Measurements from ENCODE around the gene FAM168B.
"Not testable (repeated sequence)": the region's sequence is repeated elsewhere in the genome, so short reads cannot be mapped to it uniquely, and the experiment has no call there.

Gene FAM168B

DNA sequence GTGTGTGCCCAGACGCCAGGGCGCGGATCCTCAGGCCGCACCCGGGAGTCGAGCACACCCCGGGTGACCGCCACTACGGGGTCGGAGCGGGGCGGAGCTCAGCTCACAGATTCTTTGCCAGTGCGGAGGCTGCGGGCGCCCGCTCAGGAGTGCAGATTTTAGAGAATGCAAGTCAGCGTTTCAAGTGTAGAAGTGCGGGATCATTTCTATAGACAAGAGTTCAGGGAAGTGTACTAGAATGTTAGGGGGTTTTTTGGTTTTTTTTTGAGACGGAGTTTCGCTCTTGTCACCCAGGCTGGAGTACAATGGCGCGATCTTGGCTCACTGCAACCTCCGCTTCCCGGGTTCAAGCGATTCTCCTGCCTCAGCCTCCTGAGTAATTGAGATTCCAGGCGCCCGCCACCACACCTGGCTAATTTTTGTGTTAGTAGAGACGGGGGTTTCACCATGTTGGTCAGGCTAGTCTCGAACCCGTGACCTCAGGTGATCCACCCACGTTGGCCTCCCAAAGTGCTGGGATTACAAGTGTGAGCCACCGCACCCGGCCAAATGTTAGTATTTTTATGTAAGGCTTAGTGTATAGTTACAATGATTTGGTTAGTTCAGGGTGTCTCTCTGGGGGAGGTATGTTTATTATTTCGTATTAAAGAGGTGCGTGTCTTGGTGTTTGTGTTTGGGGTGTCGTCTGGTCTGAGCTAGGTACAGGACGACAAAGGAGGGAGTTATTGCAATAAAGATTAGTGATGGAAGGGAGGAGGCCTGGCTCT, 619 bp upstream of the FAM168B start:
- Mint-ChIP-seq H3K4me3 (peak overlapping the region; percentile 93), H3K9me3 (no peaks in the 10 kb centered on the region), H3K36me3 (ENCODE audit: low read depth) (peaks cover 26% of the 10 kb centered on the region), H3K4me1 (peaks cover 14% of the 10 kb centered on the region), H3K27ac (peak overlapping the region; percentile 92), H3K27me3 (ENCODE audit: low read depth, poor library complexity) (no peaks in the 10 kb centered on the region)
- TF ChIP-seq, protein P1, sequence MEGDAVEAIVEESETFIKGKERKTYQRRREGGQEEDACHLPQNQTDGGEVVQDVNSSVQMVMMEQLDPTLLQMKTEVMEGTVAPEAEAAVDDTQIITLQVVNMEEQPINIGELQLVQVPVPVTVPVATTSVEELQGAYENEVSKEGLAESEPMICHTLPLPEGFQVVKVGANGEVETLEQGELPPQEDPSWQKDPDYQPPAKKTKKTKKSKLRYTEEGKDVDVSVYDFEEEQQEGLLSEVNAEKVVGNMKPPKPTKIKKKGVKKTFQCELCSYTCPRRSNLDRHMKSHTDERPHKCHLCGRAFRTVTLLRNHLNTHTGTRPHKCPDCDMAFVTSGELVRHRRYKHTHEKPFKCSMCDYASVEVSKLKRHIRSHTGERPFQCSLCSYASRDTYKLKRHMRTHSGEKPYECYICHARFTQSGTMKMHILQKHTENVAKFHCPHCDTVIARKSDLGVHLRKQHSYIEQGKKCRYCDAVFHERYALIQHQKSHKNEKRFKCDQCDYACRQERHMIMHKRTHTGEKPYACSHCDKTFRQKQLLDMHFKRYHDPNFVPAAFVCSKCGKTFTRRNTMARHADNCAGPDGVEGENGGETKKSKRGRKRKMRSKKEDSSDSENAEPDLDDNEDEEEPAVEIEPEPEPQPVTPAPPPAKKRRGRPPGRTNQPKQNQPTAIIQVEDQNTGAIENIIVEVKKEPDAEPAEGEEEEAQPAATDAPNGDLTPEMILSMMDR (IDR thresholded peaks at IDR 0.05) = no peak
- peak; percentile 74 for DNase-seq

DNA sequence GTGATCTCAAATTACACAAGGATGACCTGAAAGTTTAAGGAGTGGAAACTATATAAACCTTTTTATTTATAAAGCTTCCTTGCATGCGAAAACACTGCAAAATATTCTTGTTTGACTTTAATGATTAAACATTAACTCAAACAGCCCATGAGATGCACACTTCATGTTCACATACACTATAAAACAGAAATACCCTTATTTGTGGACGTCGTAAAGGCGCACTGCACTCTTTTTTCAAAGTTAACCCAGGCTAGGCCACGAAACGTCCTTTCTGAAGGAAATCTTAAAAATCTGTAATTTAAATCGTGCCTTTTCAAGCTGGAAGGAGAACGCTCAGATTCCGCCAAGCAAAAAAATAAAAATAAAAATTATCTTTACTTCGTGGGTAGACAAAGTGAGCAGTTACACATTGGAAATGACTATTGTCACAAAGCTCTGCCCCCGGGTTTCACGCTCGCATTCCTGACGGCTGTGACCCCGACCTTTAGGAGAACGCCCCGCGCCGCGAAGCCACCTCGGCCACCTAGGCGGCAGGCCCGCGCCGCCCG, 728 bp downstream of the FAM168B start:
- no peaks in the 10 kb centered on the region for H3K27me3 Mint-ChIP-seq (ENCODE audit: low read depth, poor library complexity)
- peaks cover 14% of the 10 kb centered on the region for H3K4me1 Mint-ChIP-seq
- peak overlapping the region; percentile 91 for H3K27ac Mint-ChIP-seq
- DNase-seq = no peak
- no peaks in the 10 kb centered on the region for H3K9me3 Mint-ChIP-seq
- TF ChIP-seq, protein P1 (IDR thresholded peaks at IDR 0.05) = no peak
- H3K36me3 Mint-ChIP-seq (ENCODE audit: low read depth) = peaks cover 40% of the 10 kb centered on the region
- peak overlapping the region; percentile 87 for H3K4me3 Mint-ChIP-seq

DNA sequence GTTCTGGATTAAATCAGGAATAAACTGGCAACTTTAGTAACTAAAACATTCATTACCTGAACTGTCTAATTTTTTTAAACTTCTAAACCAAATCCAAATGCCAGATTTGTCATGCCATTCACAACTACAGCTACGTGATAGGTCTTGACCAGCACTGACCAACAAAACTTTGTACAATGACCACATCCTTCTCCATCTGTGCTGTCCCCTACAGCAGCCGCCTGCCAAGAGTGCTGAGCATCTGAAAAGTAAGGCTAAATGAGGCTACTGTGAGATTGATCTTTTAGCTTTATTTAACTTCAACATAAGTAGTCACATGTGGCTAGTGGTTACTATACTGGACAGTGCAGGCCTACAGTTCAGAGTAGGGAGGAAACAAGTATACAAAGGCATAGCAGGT, 7.6 kb downstream of the FAM168B start:
- Mint-ChIP-seq H3K4me1 (no peaks in the 10 kb centered on the region), H3K4me3 (no peak overlapping the region), H3K27me3 (ENCODE audit: low read depth, poor library complexity) (peaks cover 4% of the 10 kb centered on the region), H3K36me3 (ENCODE audit: low read depth) (peaks cover 86% of the 10 kb centered on the region), H3K9me3 (peaks cover 10% of the 10 kb centered on the region), H3K27ac (no peak overlapping the region)
- TF ChIP-seq, protein P1 (IDR thresholded peaks at IDR 0.05) = no peak
- DNase-seq = no peak

DNA sequence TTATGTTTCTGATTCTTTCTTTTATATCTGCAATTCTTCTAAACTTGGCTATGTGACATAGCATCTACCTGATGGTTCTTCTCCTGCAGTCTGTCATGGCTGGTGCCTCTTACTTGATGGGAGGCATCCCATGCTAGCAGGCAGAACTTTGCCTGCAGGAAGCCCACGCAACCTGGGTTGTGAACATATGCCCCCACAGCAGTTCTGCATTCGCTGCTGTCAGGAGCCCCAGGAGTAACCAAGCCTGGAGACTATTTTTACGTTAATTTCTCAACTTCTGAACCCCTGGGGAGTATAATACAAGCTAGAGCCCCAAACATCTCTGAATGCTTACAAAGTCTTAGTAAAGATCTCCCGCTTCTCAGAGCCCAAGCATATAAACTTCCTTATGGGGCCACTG, 12.1 kb downstream of the FAM168B start:
- no peak overlapping the region for H3K4me3 Mint-ChIP-seq
- H3K27ac Mint-ChIP-seq = no peak overlapping the region
- no peak for DNase-seq
- H3K9me3 Mint-ChIP-seq = peaks cover 10% of the 10 kb centered on the region
- peaks cover 84% of the 10 kb centered on the region for H3K36me3 Mint-ChIP-seq (ENCODE audit: low read depth)
- TF ChIP-seq, protein P1 (IDR thresholded peaks at IDR 0.05) = no peak
- no peaks in the 10 kb centered on the region for H3K27me3 Mint-ChIP-seq (ENCODE audit: low read depth, poor library complexity)
- peaks cover 13% of the 10 kb centered on the region for H3K4me1 Mint-ChIP-seq

DNA sequence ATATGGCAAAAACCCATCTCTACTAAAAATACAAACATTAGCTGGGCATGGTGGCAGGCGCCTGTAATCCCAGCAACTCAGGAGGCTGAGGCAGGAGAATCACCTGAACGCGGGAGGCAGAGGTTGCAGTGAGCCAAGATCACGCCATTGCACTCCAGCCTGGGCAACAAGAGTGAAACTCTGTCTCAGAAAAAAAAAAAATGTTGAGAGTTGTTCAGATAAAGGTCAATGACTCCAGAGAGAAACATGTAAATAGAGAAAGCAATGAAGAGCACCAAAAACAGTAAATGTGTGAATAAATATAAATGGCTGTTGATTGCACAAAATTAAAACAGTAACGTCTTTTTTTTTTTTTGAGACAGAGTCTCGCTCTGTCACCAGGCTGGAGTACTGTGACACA, 13.3 kb downstream of the FAM168B start:
- not testable (repeated sequence) for DNase-seq; H3K4me3 Mint-ChIP-seq; H3K9me3 Mint-ChIP-seq; H3K27me3 Mint-ChIP-seq (ENCODE audit: low read depth, poor library complexity); H3K27ac Mint-ChIP-seq
- Mint-ChIP-seq H3K36me3 (ENCODE audit: low read depth) (peaks cover 83% of the 10 kb centered on the region), H3K4me1 (peaks cover 25% of the 10 kb centered on the region)

DNA sequence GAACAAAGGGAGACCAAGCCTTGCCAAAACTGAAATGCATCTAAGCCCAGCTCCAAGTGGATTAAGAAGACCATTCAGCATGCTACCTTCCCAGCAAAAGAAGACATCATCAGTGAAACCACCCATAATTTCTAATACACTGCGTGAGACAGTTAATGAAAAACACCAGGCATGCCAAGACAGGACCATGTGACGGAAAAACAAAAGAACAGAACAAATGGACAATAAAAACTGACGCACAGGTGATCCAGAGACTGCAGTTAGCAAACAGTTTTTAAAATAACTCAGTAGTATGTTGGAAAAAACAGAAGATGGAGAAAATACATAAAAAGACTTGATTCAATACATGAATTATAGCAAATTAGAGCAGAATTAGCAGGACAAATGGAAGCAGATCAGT, 15.3 kb downstream of the FAM168B start:
- TF ChIP-seq, protein P1 (IDR thresholded peaks at IDR 0.05) = no peak
- H3K9me3 Mint-ChIP-seq = no peaks in the 10 kb centered on the region

More for the DNA sequence above, 15.3 kb downstream of the FAM168B start:
- no peak overlapping the region for H3K4me3 Mint-ChIP-seq
- H3K27ac Mint-ChIP-seq = peak overlapping the region; percentile 7
- H3K36me3 Mint-ChIP-seq (ENCODE audit: low read depth) = peaks cover 90% of the 10 kb centered on the region
- H3K27me3 Mint-ChIP-seq (ENCODE audit: low read depth, poor library complexity) = no peaks in the 10 kb centered on the region
- peaks cover 27% of the 10 kb centered on the region for H3K4me1 Mint-ChIP-seq
- no peak for DNase-seq
